Cardiac fibroblast (primary cell): ENCODE data around the gene APCDD1.

Source experiments
- DNase-seq, 2 donors: peaks; one replicate each; pipeline versions ENCODE4 v3.0.0 to v3.0.0-alpha.2; 2010; ENCODE audit warnings: low read depth in 2 of 2
- H3K4me3 ChIP-seq, 2 donors: replicated peaks in 1 of 2; 1 replicate in 1 of 2; 2 replicates in 1 of 2; pipeline ENCODE4 v1.5.1; 2011; ENCODE audit warnings: low read depth in 2 of 2, low read length in 2 of 2, mild to moderate bottlenecking in 2 of 2, moderate library complexity in 1 of 2
- TF ChIP-seq, protein P1 (sequence below): IDR thresholded peaks from one replicate; pipeline ENCODE4 v1.5.1; 2011; ENCODE audit warnings: low read depth, mild to moderate bottlenecking, low read length, inconsistent platforms

APCDD1 gene

DNA sequence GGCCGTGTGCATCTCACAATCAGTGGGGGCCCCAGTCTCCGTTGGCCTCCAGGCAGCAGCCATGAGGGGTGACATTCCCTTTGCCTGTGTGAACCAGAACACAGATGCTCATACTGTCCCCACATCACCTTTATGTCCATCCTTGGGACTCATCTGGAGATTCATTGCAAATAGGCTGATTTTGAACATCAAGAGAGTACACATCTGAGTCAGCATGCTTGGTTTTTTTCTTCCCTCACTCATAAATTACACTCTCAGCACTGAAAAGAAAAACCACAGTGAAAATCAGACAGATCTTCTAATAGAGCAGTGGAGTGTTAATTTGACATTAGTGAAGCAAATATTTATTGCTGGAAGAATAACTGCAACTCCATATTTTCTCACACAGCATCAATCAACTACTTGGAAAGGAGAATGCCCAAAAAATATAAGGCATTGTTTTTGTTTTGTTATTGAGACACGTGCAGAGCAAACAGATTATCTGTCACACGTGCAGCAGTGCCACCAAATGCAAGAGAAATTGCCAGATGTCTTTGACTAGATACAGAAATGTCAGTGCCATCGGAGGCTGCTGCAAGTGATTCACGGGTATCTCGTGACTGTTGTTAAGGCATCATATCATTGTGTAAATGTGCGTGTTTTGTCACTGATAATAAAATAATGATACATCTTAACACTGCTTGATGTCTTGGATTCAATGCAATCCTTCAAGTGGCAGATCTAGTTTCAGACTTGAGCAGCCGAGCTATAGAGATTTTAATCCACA is 10.9 kb downstream of the APCDD1 start:
- DNase-seq = no peak
- TF ChIP-seq, protein P1, sequence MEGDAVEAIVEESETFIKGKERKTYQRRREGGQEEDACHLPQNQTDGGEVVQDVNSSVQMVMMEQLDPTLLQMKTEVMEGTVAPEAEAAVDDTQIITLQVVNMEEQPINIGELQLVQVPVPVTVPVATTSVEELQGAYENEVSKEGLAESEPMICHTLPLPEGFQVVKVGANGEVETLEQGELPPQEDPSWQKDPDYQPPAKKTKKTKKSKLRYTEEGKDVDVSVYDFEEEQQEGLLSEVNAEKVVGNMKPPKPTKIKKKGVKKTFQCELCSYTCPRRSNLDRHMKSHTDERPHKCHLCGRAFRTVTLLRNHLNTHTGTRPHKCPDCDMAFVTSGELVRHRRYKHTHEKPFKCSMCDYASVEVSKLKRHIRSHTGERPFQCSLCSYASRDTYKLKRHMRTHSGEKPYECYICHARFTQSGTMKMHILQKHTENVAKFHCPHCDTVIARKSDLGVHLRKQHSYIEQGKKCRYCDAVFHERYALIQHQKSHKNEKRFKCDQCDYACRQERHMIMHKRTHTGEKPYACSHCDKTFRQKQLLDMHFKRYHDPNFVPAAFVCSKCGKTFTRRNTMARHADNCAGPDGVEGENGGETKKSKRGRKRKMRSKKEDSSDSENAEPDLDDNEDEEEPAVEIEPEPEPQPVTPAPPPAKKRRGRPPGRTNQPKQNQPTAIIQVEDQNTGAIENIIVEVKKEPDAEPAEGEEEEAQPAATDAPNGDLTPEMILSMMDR = no peak

DNA sequence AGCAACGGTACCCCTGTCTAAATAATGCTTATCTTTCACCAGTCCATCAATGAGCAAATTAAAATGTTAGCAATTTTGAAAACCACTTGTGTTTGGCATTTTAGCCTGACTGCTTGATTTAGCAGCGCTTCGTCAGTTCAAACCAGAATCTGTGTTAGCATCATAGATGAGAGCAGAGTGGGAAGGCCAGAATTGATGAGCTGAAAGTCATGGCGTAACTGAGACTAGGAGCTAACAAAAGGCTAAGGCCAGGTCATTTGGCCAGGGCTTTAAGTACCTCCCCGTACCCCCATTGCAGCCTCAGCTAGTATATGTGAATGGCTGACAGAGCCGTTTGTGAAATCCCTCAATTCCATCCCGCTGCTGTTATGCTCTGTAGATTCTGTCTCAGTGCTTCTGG is 16.0 kb downstream of the APCDD1 start:
- no peak overlapping the region for H3K4me3 ChIP-seq

More for the DNA sequence above, 10.9 kb downstream of the APCDD1 start:
- H3K4me3 ChIP-seq = no peak overlapping the region

DNA sequence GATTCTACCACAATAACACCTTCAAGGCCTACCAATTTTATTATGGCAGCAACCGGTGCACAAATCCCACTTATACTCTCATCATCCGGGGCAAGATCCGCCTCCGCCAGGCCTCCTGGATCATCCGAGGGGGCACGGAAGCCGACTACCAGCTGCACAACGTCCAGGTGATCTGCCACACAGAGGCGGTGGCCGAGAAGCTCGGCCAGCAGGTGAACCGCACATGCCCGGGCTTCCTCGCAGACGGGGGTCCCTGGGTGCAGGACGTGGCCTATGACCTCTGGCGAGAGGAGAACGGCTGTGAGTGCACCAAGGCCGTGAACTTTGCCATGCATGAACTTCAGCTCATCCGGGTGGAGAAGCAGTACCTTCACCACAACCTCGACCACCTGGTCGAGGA is 17.1 kb downstream of the APCDD1 start:
- TF ChIP-seq, protein P1 = no peak
- DNase-seq = no peak
- no peak overlapping the region for H3K4me3 ChIP-seq

More for the DNA sequence above, 16.0 kb downstream of the APCDD1 start:
- TF ChIP-seq, protein P1 = no peak
- DNase-seq = no peak

DNA sequence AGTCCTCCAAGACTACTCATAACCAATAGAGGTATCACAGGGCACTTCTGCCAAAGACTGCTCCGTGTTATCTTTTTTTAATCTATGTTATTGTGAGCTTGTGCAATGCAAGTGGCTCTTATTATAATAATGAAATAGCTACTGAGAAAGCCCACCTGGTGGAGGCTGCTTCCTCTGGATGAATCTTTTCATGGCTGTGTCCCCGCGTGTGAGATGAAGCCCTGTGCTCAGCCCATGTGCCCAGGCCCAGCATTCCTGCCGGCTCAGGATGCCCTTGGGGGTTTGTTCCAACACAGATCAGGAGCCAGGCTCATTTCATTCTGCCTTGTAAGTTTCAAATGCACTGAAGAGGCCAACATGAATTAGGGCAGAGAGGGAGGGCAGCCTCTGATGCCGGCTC is 18.7 kb downstream of the APCDD1 start:
- TF ChIP-seq, protein P1 = no peak
- H3K4me3 ChIP-seq = no peak overlapping the region
- DNase-seq = no peak

DNA sequence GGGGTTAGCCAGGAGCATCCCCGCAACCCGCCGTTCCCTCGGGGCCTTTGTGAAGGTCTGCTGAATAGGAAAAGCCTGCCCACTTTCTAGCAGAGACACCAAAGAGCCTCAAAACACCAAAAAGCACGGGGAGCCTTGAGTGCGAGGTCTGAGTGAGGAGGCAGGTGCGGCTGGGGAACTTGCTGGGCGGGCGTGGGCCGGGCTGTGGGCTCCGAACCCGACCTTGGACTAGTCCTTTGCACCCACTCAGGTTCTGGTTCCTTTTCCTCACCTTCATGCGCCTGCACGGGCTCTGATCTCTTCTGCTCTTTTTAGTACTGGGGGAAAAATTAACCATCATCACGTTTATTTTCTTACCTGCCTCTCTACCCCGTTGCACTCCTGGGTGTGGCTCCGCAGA is 19.9 kb downstream of the APCDD1 start:
- TF ChIP-seq, protein P1 = no peak
- H3K4me3 ChIP-seq = no peak overlapping the region
- DNase-seq = no peak

DNA sequence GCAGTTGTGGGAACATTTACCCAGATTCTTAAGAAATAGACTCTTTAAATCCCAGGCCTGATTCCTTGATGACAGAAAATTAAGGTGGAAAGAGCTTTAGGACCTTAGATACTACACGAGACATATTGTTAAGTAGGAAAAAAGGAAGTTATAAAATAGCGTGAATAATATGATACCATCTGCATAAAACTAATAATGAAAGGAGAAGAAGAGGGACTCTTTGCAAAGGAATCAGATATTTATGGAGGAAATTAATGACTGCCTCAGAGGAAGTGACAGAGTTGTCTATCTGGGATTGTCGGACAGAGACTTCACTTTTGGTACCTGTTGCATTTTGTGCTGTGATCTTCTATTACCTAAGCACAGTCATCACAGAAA is 20.8 kb downstream of the APCDD1 start:
- DNase-seq = no peak
- TF ChIP-seq, protein P1 = no peak
- H3K4me3 ChIP-seq = no peak overlapping the region
